Stimulated activated CD8-positive, alpha-beta memory T cell treated with anti-CD3 and anti-CD28 coated beads, Interleukin-15, amount 100 ng/mL, for 48 hours (primary cell): ENCODE measurements around the gene PARP4.
A peak's percentile ranks its signal among the peaks of the same experiment; 100 is the strongest.
"Not testable (repeated sequence)": the region's sequence is repeated elsewhere in the genome, so short reads cannot be mapped to it uniquely, and the experiment has no call there.

Experiments used
- DNase-seq, 2 donors: peaks; one replicate each; pipeline ENCODE4 v3.0.0-alpha.2; 2020; ENCODE audit warnings: low read depth in 2 of 2

The PARP4 gene

GRCh38 chr13:24512197-24512907, at the start of gene PARP4:
TSS of gene PARP4 (minus strand) at chr13:24512778. CDS start at chr13:24503776, 9,002 bp downstream.
- peak; percentile 61 to 65 for DNase-seq

GRCh38 chr13:24560579-24561187, 48.1 kb upstream of the PARP4 start:
- DNase-seq = not testable (repeated sequence)

- DNase-seq = not testable (repeated sequence)
Measured at GRCh38 chr13:24559431-24560218, 47.0 kb upstream of the PARP4 start.

- no peak for DNase-seq
Measured at GRCh38 chr13:24557081-24557480, 44.5 kb upstream of the PARP4 start.

- not testable (repeated sequence) for DNase-seq
Measured at GRCh38 chr13:24553892-24554291, 41.3 kb upstream of the PARP4 start.

- not testable (repeated sequence) for DNase-seq
Measured at GRCh38 chr13:24541476-24542352, 29.1 kb upstream of the PARP4 start.

- DNase-seq = no peak
Measured at GRCh38 chr13:24541127-24541475, 28.5 kb upstream of the PARP4 start.

GRCh38 chr13:24540236-24541126, 27.9 kb upstream of the PARP4 start:
- no peak for DNase-seq

GRCh38 chr13:24539500-24540165, 27.1 kb upstream of the PARP4 start:
- no peak for DNase-seq

- DNase-seq = no peak
Measured at GRCh38 chr13:24529478-24529877, 16.9 kb upstream of the PARP4 start.

GRCh38 chr13:24528816-24529398, 16.3 kb upstream of the PARP4 start:
- DNase-seq = no peak

GRCh38 chr13:24527266-24527775, 14.7 kb upstream of the PARP4 start:
- no peak for DNase-seq

- no peak for DNase-seq
Measured at GRCh38 chr13:24520733-24521132, 8.2 kb upstream of the PARP4 start.

- no peak for DNase-seq
Measured at GRCh38 chr13:24516919-24517318, 4.3 kb upstream of the PARP4 start.

GRCh38 chr13:24512908-24513213, 283 bp upstream of the PARP4 start:
- no peak for DNase-seq

- DNase-seq = no peak
Measured at GRCh38 chr13:24511816-24512196, 772 bp downstream of the PARP4 start.

- peak; percentile 66 to 68 for DNase-seq
Measured at GRCh38 chr13:24511019-24511815, 1.4 kb downstream of the PARP4 start.

GRCh38 chr13:24506698-24507335, 5.8 kb downstream of the PARP4 start:
- DNase-seq = no peak
